ENCODE data around the gene PAX2.

Gene PAX2

GRCh38 chr10:100746784-100747455 is 1.5 kb downstream of the PAX2 start:
- no peak for DNase-seq
- peaks cover 6% of the 10 kb centered on the region; the same call in 1 of the 2 replicates for H3K4me1 ChIP-seq (ENCODE audit: low read length)
- no peak overlapping the region for H3K9ac ChIP-seq (ENCODE audit: low read length)
- H2AFZ ChIP-seq (ENCODE audit: low read length) = no peak overlapping the region
- H3K4me2 ChIP-seq (ENCODE audit: low read depth, low read length) = no peak overlapping the region
- H4K20me1 ChIP-seq (ENCODE audit: insufficient read depth, low read length) = no peaks in the 10 kb centered on the region
- no peak for TF ChIP-seq CTCF (IDR thresholded peaks at IDR 0.05; ENCODE audit: low read length)
- no peak for TF ChIP-seq EZH2phosphoT487 (IDR thresholded peaks at IDR 0.05; ENCODE audit: low read length)
- peak; percentile 94 for TF ChIP-seq EZH2 (optimal IDR thresholded peaks at IDR 0.05; ENCODE audit: low read depth, low read length)
- H3K9me3 ChIP-seq (replicated peaks; ENCODE audit: insufficient read depth, low read length) = no peaks in the 10 kb centered on the region
- no peaks in the 10 kb centered on the region for H3K79me2 ChIP-seq (ENCODE audit: low read length)
- peaks cover 95% of the 10 kb centered on the region for H3K27me3 ChIP-seq (replicated peaks; ENCODE audit: insufficient read depth, low read length)
- no peak overlapping the region for H3K27ac ChIP-seq (ENCODE audit: low read length)
- no peaks in the 10 kb centered on the region for H3F3A ChIP-seq (ENCODE audit: insufficient read depth, low read length)
- H3K4me3 ChIP-seq (ENCODE audit: low read length) = no peak overlapping the region
- H3K36me3 ChIP-seq (replicated peaks; ENCODE audit: insufficient read depth, low read length) = no peaks in the 10 kb centered on the region
- H3K9me2 ChIP-seq (replicated peaks; ENCODE audit: insufficient read depth, low read length) = no peaks in the 10 kb centered on the region

- peaks cover 95% of the 10 kb centered on the region for H3K27me3 ChIP-seq (replicated peaks; ENCODE audit: insufficient read depth, low read length)
- no peak overlapping the region for H3K9ac ChIP-seq (ENCODE audit: low read length)
- no peaks in the 10 kb centered on the region for H4K20me1 ChIP-seq (ENCODE audit: insufficient read depth, low read length)
- no peaks in the 10 kb centered on the region for H3K79me2 ChIP-seq (ENCODE audit: low read length)
- H3K9me3 ChIP-seq (replicated peaks; ENCODE audit: insufficient read depth, low read length) = no peaks in the 10 kb centered on the region
- no peaks in the 10 kb centered on the region for H3K36me3 ChIP-seq (replicated peaks; ENCODE audit: insufficient read depth, low read length)
- no peaks in the 10 kb centered on the region for H3K9me2 ChIP-seq (replicated peaks; ENCODE audit: insufficient read depth, low read length)
- peaks cover 6% of the 10 kb centered on the region; the same call in 1 of the 2 replicates for H3K4me1 ChIP-seq (ENCODE audit: low read length)
- no peaks in the 10 kb centered on the region for H3F3A ChIP-seq (ENCODE audit: insufficient read depth, low read length)
- H2AFZ ChIP-seq (ENCODE audit: low read length) = no peak overlapping the region
- no peak for DNase-seq
- no peak overlapping the region for H3K4me3 ChIP-seq (ENCODE audit: low read length)
- TF ChIP-seq EZH2phosphoT487 (IDR thresholded peaks at IDR 0.05; ENCODE audit: low read length) (no peak), EZH2 (optimal IDR thresholded peaks at IDR 0.05; ENCODE audit: low read depth, low read length) (no peak), CTCF (IDR thresholded peaks at IDR 0.05; ENCODE audit: low read length) (no peak)
- H3K4me2 ChIP-seq (ENCODE audit: low read depth, low read length) = no peak overlapping the region
- H3K27ac ChIP-seq (ENCODE audit: low read length) = no peak overlapping the region
These were observed 2.3 kb downstream of the PAX2 start for GRCh38 chr10:100747456-100748230.

- H3K9ac ChIP-seq (ENCODE audit: low read length) = no peak overlapping the region
- peaks cover 6% of the 10 kb centered on the region; the same call in 1 of the 2 replicates for H3K4me1 ChIP-seq (ENCODE audit: low read length)
- H3K9me2 ChIP-seq (replicated peaks; ENCODE audit: insufficient read depth, low read length) = no peaks in the 10 kb centered on the region
- no peak overlapping the region for H3K4me2 ChIP-seq (ENCODE audit: low read depth, low read length)
- no peaks in the 10 kb centered on the region for H3K9me3 ChIP-seq (replicated peaks; ENCODE audit: insufficient read depth, low read length)
- H2AFZ ChIP-seq (ENCODE audit: low read length) = no peak overlapping the region
- H4K20me1 ChIP-seq (ENCODE audit: insufficient read depth, low read length) = no peaks in the 10 kb centered on the region
- DNase-seq = no peak
- H3F3A ChIP-seq (ENCODE audit: insufficient read depth, low read length) = no peaks in the 10 kb centered on the region
- no peak for TF ChIP-seq CTCF (IDR thresholded peaks at IDR 0.05; ENCODE audit: low read length)
- TF ChIP-seq EZH2phosphoT487 (IDR thresholded peaks at IDR 0.05; ENCODE audit: low read length) = no peak
- no peak for TF ChIP-seq EZH2 (optimal IDR thresholded peaks at IDR 0.05; ENCODE audit: low read depth, low read length)
- no peaks in the 10 kb centered on the region for H3K79me2 ChIP-seq (ENCODE audit: low read length)
- H3K27ac ChIP-seq (ENCODE audit: low read length) = no peak overlapping the region
- H3K36me3 ChIP-seq (replicated peaks; ENCODE audit: insufficient read depth, low read length) = no peaks in the 10 kb centered on the region
- no peak overlapping the region for H3K4me3 ChIP-seq (ENCODE audit: low read length)
- H3K27me3 ChIP-seq (replicated peaks; ENCODE audit: insufficient read depth, low read length) = peaks cover 95% of the 10 kb centered on the region
These were observed 3.1 kb downstream of the PAX2 start for GRCh38 chr10:100748231-100749058.
